Activated CD4-positive, alpha-beta memory T cell treated with anti-CD3 and anti-CD28 coated beads for 36 hours (primary cell): ENCODE results near the gene ACTL10. TPM values are rescaled to one million over a fixed set of nuclear protein-coding genes. Genes with fewer than 3 reads are reported as not detected.
"Not testable (repeated sequence)": the region's sequence is repeated elsewhere in the genome, so short reads cannot be mapped to it uniquely, and the experiment has no call there.

Experiments used
- CTCF ChIA-PET: fragments of 350-600 bp; sonication (Branson Sonifier 250); formaldehyde crosslinking; loops from one replicate; lab custom pipeline; 2021; ENCODE audit warnings: antibody characterized with exemption, inconsistent platforms; lab: Charles Lee
- POLR2A ChIA-PET: fragments of 350-600 bp; sonication (Branson Sonifier 250); formaldehyde crosslinking; loops from one replicate; lab custom pipeline; 2021; ENCODE audit warnings: antibody characterized with exemption; lab: Charles Lee
- DNase-seq: peaks from one replicate; pipeline ENCODE4 v3.0.0-alpha.2; 2020
- H3K27ac Mint-ChIP-seq: one replicate; pipeline ENCODE4 v1.8.0; 2021; ENCODE audit warnings: mixed read lengths
- H3K27me3 Mint-ChIP-seq: one replicate; pipeline ENCODE4 v1.8.0; 2021; ENCODE audit warnings: mixed read lengths
- H3K36me3 Mint-ChIP-seq: one replicate; pipeline ENCODE4 v1.8.0; 2021; ENCODE audit warnings: mixed read lengths
- H3K4me1 Mint-ChIP-seq: one replicate; pipeline ENCODE4 v1.8.0; 2021; ENCODE audit warnings: low read depth, mixed read lengths
- H3K4me3 Mint-ChIP-seq: one replicate; pipeline ENCODE4 v1.8.0; 2021; ENCODE audit warnings: mild to moderate bottlenecking, mixed read lengths
- H3K9me3 Mint-ChIP-seq: one replicate; pipeline ENCODE4 v1.8.0; 2021; ENCODE audit warnings: mixed read lengths
- intact Hi-C: fragments of 100-400 bp; cut with micrococcal nuclease; formaldehyde crosslinking; loops from one replicate; pipeline ENCODE4 v1.15.1; 2023
- total RNA-seq, 2 experiments: library from RNA; stranded (reverse); gene quantifications; one replicate each; pipeline ENCODE4 v1.2.3, GENCODE V29; 2021

ACTL10 gene
- total RNA-seq, 2 experiments from 2014 or later = 1.8 to 2.3 TPM

- no peak overlapping the region for H3K4me3 Mint-ChIP-seq
- H3K27me3 Mint-ChIP-seq = no peaks in the 10 kb centered on the region
- DNase-seq = no peak
- ChIA-PET CTCF (interaction anchor here (0.6 to 1.0 kb wide), 2 partner anchors 179 to 691 kb away, joined by 3 read pairs; no protein-coding TSS in a partner anchor), POLR2A (no interaction called here)
- no peaks in the 10 kb centered on the region for H3K9me3 Mint-ChIP-seq
- H3K4me1 Mint-ChIP-seq = peaks cover 5% of the 10 kb centered on the region
- H3K36me3 Mint-ChIP-seq = peaks cover 18% of the 10 kb centered on the region
- intact Hi-C loops = no loop called here
- H3K27ac Mint-ChIP-seq = no peak overlapping the region
Measured at GRCh38 chr20:33636776-33637175, 30.0 kb upstream of the ACTL10 start.

- ChIA-PET CTCF (interaction anchor here (0.7 to 1.5 kb wide), 4 partner anchors 13 to 414 kb away, joined by 3 to 7 read pairs (median 4); no protein-coding TSS in a partner anchor), POLR2A (interaction anchor here (0.7 to 1.2 kb wide), 2 partner anchors 9 to 80 kb away, joined by 3 read pairs; no protein-coding TSS in a partner anchor)
- no peak for DNase-seq
- H3K27me3 Mint-ChIP-seq = no peaks in the 10 kb centered on the region
- no peak overlapping the region for H3K27ac Mint-ChIP-seq
- intact Hi-C loops = no loop called here
- H3K36me3 Mint-ChIP-seq = peaks cover 15% of the 10 kb centered on the region
- H3K4me1 Mint-ChIP-seq = no peaks in the 10 kb centered on the region
- H3K9me3 Mint-ChIP-seq = no peaks in the 10 kb centered on the region
- no peak overlapping the region for H3K4me3 Mint-ChIP-seq
Measured at GRCh38 chr20:33640287-33640686, 26.5 kb upstream of the ACTL10 start.

GRCh38 chr20:33644313-33645071, 22.3 kb upstream of the ACTL10 start:
- ChIA-PET CTCF (interaction anchor here (1.4 kb wide), 1 partner anchor 23 kb away, joined by 3 read pairs; no protein-coding TSS in a partner anchor), POLR2A (interaction anchor here (0.5 kb wide), 1 partner anchor 143 kb away, joined by 4 read pairs; no protein-coding TSS in a partner anchor)
- Mint-ChIP-seq H3K4me3 (no peak overlapping the region), H3K27me3 (no peaks in the 10 kb centered on the region), H3K36me3 (peaks cover 16% of the 10 kb centered on the region), H3K9me3 (no peaks in the 10 kb centered on the region), H3K4me1 (peaks cover 22% of the 10 kb centered on the region), H3K27ac (no peak overlapping the region)
- intact Hi-C loops = no loop called here
- no peak for DNase-seq

GRCh38 chr20:33645072-33645358, 21.7 kb upstream of the ACTL10 start:
- Mint-ChIP-seq H3K4me1 (peaks cover 25% of the 10 kb centered on the region), H3K36me3 (peaks cover 14% of the 10 kb centered on the region), H3K9me3 (no peaks in the 10 kb centered on the region), H3K4me3 (no peak overlapping the region), H3K27me3 (no peaks in the 10 kb centered on the region), H3K27ac (no peak overlapping the region)
- CTCF ChIA-PET = no interaction called here
- intact Hi-C loops = no loop called here
- POLR2A ChIA-PET = interaction anchor here (0.5 kb wide), 1 partner anchor 143 kb away, joined by 4 read pairs; no protein-coding TSS in a partner anchor
- no peak for DNase-seq

GRCh38 chr20:33645396-33645795, 21.3 kb upstream of the ACTL10 start:
- intact Hi-C loops = no loop called here
- H3K36me3 Mint-ChIP-seq = peaks cover 14% of the 10 kb centered on the region
- H3K9me3 Mint-ChIP-seq = no peaks in the 10 kb centered on the region
- H3K27me3 Mint-ChIP-seq = no peaks in the 10 kb centered on the region
- no peak for DNase-seq
- H3K4me3 Mint-ChIP-seq = no peak overlapping the region
- CTCF ChIA-PET = interaction anchor here (1.1 kb wide), 1 partner anchor 21 kb away, joined by 3 read pairs; the partner anchor contains the start of gene ACTL10
- no peak overlapping the region for H3K27ac Mint-ChIP-seq
- POLR2A ChIA-PET = no interaction called here
- H3K4me1 Mint-ChIP-seq = peaks cover 25% of the 10 kb centered on the region

GRCh38 chr20:33646191-33646590, 20.6 kb upstream of the ACTL10 start:
- CTCF ChIA-PET = interaction anchor here (1.1 kb wide), 1 partner anchor 20 kb away, joined by 3 read pairs; the partner anchor contains the start of gene ACTL10
- DNase-seq = no peak

GRCh38 chr20:33646959-33647602, 19.7 kb upstream of the ACTL10 start:
- POLR2A ChIA-PET = interaction anchor here (1.4 kb wide), 1 partner anchor 15 kb away, joined by 3 read pairs; the partner anchor contains the start of gene C20orf144
- H3K4me3 Mint-ChIP-seq, intact Hi-C loops, H3K27me3 Mint-ChIP-seq, H3K27ac Mint-ChIP-seq, H3K9me3 Mint-ChIP-seq, H3K36me3 Mint-ChIP-seq: not testable (repeated sequence)
- H3K4me1 Mint-ChIP-seq = peaks cover 35% of the 10 kb centered on the region
- peak; percentile 8 for DNase-seq
- CTCF ChIA-PET = interaction anchor here (0.6 kb wide), 1 partner anchor 20 kb away, joined by 3 read pairs; the partner anchor contains the start of gene ACTL10

More at GRCh38 chr20:33646191-33646590, 20.6 kb upstream of the ACTL10 start:
- Mint-ChIP-seq H3K36me3 (peaks cover 11% of the 10 kb centered on the region), H3K4me3 (no peak overlapping the region), H3K9me3 (no peaks in the 10 kb centered on the region), H3K4me1 (peaks cover 26% of the 10 kb centered on the region), H3K27ac (no peak overlapping the region), H3K27me3 (no peaks in the 10 kb centered on the region)
- intact Hi-C loops = no loop called here
- POLR2A ChIA-PET = no interaction called here

- intact Hi-C loops = no loop called here
- Mint-ChIP-seq H3K4me3 (no peak overlapping the region), H3K4me1 (peaks cover 42% of the 10 kb centered on the region), H3K9me3 (no peaks in the 10 kb centered on the region), H3K27ac (no peak overlapping the region), H3K27me3 (no peaks in the 10 kb centered on the region), H3K36me3 (peaks cover 9% of the 10 kb centered on the region)
- DNase-seq = peak; percentile 15
- POLR2A ChIA-PET = interaction anchor here (1.4 kb wide), 1 partner anchor 15 kb away, joined by 3 read pairs; the partner anchor contains the start of gene C20orf144
- CTCF ChIA-PET = interaction anchor here (0.6 to 0.9 kb wide), 2 partner anchors 19 to 31 kb away, joined by 3 read pairs; partner anchors contain the start of gene ACTL10
Measured at GRCh38 chr20:33647603-33648395, 18.9 kb upstream of the ACTL10 start.

- Mint-ChIP-seq H3K27me3 (no peaks in the 10 kb centered on the region), H3K9me3 (no peaks in the 10 kb centered on the region), H3K36me3 (peaks cover 9% of the 10 kb centered on the region), H3K4me1 (peaks cover 49% of the 10 kb centered on the region), H3K27ac (no peak overlapping the region), H3K4me3 (no peak overlapping the region)
- POLR2A ChIA-PET = interaction anchor here (1.4 kb wide), 1 partner anchor 14 kb away, joined by 3 read pairs; the partner anchor contains the start of gene C20orf144
- CTCF ChIA-PET = interaction anchor here (0.6 to 0.9 kb wide), 2 partner anchors 32 to 203 kb away, joined by 3 read pairs; no protein-coding TSS in a partner anchor
- peak; percentile 29 for DNase-seq
- intact Hi-C loops = no loop called here
Measured at GRCh38 chr20:33648396-33649004, 18.2 kb upstream of the ACTL10 start.

GRCh38 chr20:33649201-33649681, 17.5 kb upstream of the ACTL10 start:
- intact Hi-C loops = no loop called here
- H3K27me3 Mint-ChIP-seq = no peaks in the 10 kb centered on the region
- H3K27ac Mint-ChIP-seq = no peak overlapping the region
- peaks cover 9% of the 10 kb centered on the region for H3K36me3 Mint-ChIP-seq
- POLR2A ChIA-PET = no interaction called here
- DNase-seq = peak; percentile 24
- H3K9me3 Mint-ChIP-seq = no peaks in the 10 kb centered on the region
- CTCF ChIA-PET = interaction anchor here (0.6 kb wide), 1 partner anchor 204 kb away, joined by 3 read pairs; no protein-coding TSS in a partner anchor
- H3K4me1 Mint-ChIP-seq = peaks cover 57% of the 10 kb centered on the region
- H3K4me3 Mint-ChIP-seq = no peak overlapping the region
